A549 (cell line): Measurements from ENCODE around the gene CELF1. TPM values are rescaled to one million over a fixed set of nuclear protein-coding genes. Genes with fewer than 3 reads are reported as not detected.
A peak's percentile ranks its signal among the peaks of the same experiment; 100 is the strongest.

ENCODE experiments used
- ATAC-seq, 2 experiments: fragments of 200-7000 bp in 1 of 2; fragments of >200 bp in 1 of 2; cut with Nextera tagmentation in 1 of 2; cut with Tn5 transposase in 1 of 2; 3 replicates each; pipeline versions ENCODE4 v1.8.0 to v1.9.1; 2018 to 2020; ENCODE audit warnings: mild to moderate bottlenecking in 1 of 2, moderate library complexity in 1 of 2
- CTCF ChIA-PET: fragments of 300-600 bp; sonication (Branson Sonifier 250); formaldehyde crosslinking; extraction: SDS; loops from one replicate; lab custom pipeline; 2021; ENCODE audit warnings: antibody characterized with exemption, inconsistent platforms; lab: Yijun Ruan, JAX
- POLR2A ChIA-PET: fragments of 350-600 bp; formaldehyde crosslinking; extraction: SDS; loops from one replicate; lab custom pipeline; 2021; ENCODE audit warnings: antibody characterized with exemption, inconsistent platforms; lab: Yijun Ruan, JAX
- DNase-seq, 2 experiments: peaks; one replicate each; pipeline versions ENCODE4 v3.0.0 to v3.0.0-alpha.2; 2011 to 2016; ENCODE audit warnings: low read depth in 1 of 2, low spot score in 1 of 2
- FAIRE-seq: peaks from 2 replicates; lab custom pipeline; 2011; peaks lifted over from hg19 to GRCh38; lab: Jason Lieb, UNC
- H3K27ac ChIP-seq, 2 experiments: fragments of >200 bp; sonication (Bioruptor Twin); formaldehyde crosslinking; 3 replicates each; pipeline ENCODE4 v1.5.1; 2016 to 2017
- H3K4me1 ChIP-seq: fragments of >200 bp; sonication (Bioruptor Twin); formaldehyde crosslinking; 3 replicates; pipeline ENCODE4 v1.6.1; 2016
- H3K4me2 ChIP-seq: fragments of >200 bp; sonication (Bioruptor Twin); formaldehyde crosslinking; 3 replicates; pipeline ENCODE4 v1.6.1; 2016
- H3K4me3 ChIP-seq: fragments of >200 bp; sonication (Bioruptor Twin); formaldehyde crosslinking; 3 replicates; pipeline ENCODE4 v1.5.1; 2016
- H3K9me3 ChIP-seq: fragments of >200 bp; sonication (Bioruptor Twin); formaldehyde crosslinking; 3 replicates; pipeline ENCODE4 v1.6.1; 2016
- CBX8 ChIP-seq: fragments of 200-600 bp; sonication (generic); IDR thresholded peaks from 2 replicates; pipeline ENCODE4 v1.6.1; 2016
- CEBPB ChIP-seq, 2 experiments: fragments of >200 bp in 1 of 2; sonication (Bioruptor Twin) in 1 of 2; formaldehyde crosslinking in 1 of 2; IDR thresholded peaks; 2 replicates each; pipeline ENCODE4 v1.6.1; 2012 to 2016
- EP300 ChIP-seq, 2 experiments: fragments of >200 bp; sonication (Bioruptor Twin); formaldehyde crosslinking; IDR thresholded peaks; 2 replicates in 1 of 2; 3 replicates in 1 of 2; pipeline ENCODE4 v1.6.1; 2016 to 2017
- GATA3 ChIP-seq: IDR thresholded peaks from 2 replicates; pipeline ENCODE4 v1.6.1; 2012; ENCODE audit warnings: borderline replicate concordance
- HOXA7 ChIP-seq: fragments of 250-450 bp; sonication (Bioruptor Pico); IDR thresholded peaks from 2 replicates; pipeline ENCODE4 v1.5.0; 2020; ENCODE audit warnings: mild to moderate bottlenecking, moderate library complexity
- KDM5A ChIP-seq: fragments of 200-600 bp; sonication (generic); IDR thresholded peaks from 2 replicates; pipeline ENCODE4 v1.6.1; 2016; ENCODE audit warnings: antibody characterized with exemption, mild to moderate bottlenecking
- MAZ ChIP-seq: fragments of 150-350 bp; IDR thresholded peaks from 2 replicates; pipeline ENCODE4 v1.6.1; 2014; ENCODE audit warnings: antibody characterized with exemption, low read depth, low read length, borderline replicate concordance
- NPAS2 ChIP-seq: fragments of 250-450 bp; sonication (Bioruptor Pico); IDR thresholded peaks from 2 replicates; pipeline ENCODE4 v1.8.0; 2022; ENCODE audit warnings: mild to moderate bottlenecking, moderate library complexity, borderline replicate concordance
- POLR2AphosphoS2 ChIP-seq: conservative IDR thresholded peaks from 2 replicates; pipeline ENCODE4 v1.6.1; 2012; ENCODE audit warnings: low read length, improper control_type of control experiment, inconsistent platforms
- RARB ChIP-seq: fragments of 250-450 bp; sonication (Bioruptor Pico); IDR thresholded peaks from 2 replicates; pipeline ENCODE4 v1.8.0; 2021; ENCODE audit warnings: mild to moderate bottlenecking, moderate library complexity
- TFCP2L1 ChIP-seq: fragments of 250-450 bp; sonication (Bioruptor Pico); IDR thresholded peaks from 2 replicates; pipeline ENCODE4 v1.5.0; 2021; ENCODE audit warnings: mild to moderate bottlenecking
- ZFP36 ChIP-seq: fragments of 450-650 bp; IDR thresholded peaks from 2 replicates; pipeline ENCODE4 v1.6.1; 2014; ENCODE audit warnings: borderline replicate concordance; ENCODE audit not compliant: partially characterized antibody
- WGBS: methylation state at CpG from one replicate; pipeline ENCODE4 v1.1.6; 2017; ENCODE audit errors: missing lambda C conversion rate; 5-methylcytosine and 5-hydroxymethylcytosine counted together
- polyA plus RNA-seq, 4 experiments: library from polyadenylated mRNA; depleted of rRNA in 3 of 4; stranded (reverse); fragments of >200 nt; fragmentation: RNase III in 1 of 4; extraction: RNeasy Plus Mini Kit Qiagen cat#74134 plus additional on column Dnase treatment in 1 of 4; gene quantifications; 2 replicates in 3 of 4; 3 replicates in 1 of 4; pipeline ENCODE4 v1.2.3, GENCODE V29; 2011 to 2017
- TF ChIP-seq, protein P1 (sequence below): IDR thresholded peaks from 2 replicates; pipeline ENCODE4 v1.6.1; 2012; ENCODE audit warnings: low read depth, borderline replicate concordance
- TF ChIP-seq, protein P2 (sequence below): fragments of >200 bp; sonication (Bioruptor Twin); formaldehyde crosslinking; IDR thresholded peaks from 3 replicates; pipeline ENCODE4 v1.6.1; 2016
- TF ChIP-seq, protein P3 (sequence below): IDR thresholded peaks from 2 replicates; pipeline ENCODE4 v1.6.1; 2012
- TF ChIP-seq, protein P4 (sequence below): fragments of 250-450 bp; sonication (Bioruptor Pico); IDR thresholded peaks from 2 replicates; pipeline ENCODE4 v1.5.0; 2021; ENCODE audit warnings: mild to moderate bottlenecking, moderate library complexity, borderline replicate concordance
- TF ChIP-seq, protein P5 (sequence below): IDR thresholded peaks from 2 replicates; pipeline ENCODE4 v1.6.1; 2012

Gene CELF1
- polyA plus RNA-seq, 2 of the 4 experiments (the other 2 are of a cell fraction) = 53.8 to 138 TPM

DNA sequence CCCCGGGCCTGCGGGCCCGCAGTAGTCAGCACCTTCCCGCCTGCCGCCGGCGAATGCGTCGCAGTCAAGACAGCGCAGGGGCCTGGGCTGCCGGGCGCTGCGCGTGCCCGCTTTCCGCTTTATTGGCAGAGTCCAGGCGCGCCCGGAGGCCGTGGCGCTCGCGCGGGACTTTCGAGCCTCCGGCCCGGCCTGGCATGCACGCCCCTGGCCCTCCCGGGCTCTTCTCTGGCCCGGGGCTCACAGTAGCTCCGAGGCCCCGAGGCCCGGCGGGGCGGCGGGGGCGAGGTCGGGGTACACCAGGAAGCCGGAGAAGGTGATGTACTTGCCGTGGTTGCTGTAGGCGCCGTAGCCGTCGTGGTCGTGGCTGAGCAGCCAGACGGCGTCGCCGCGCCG is 36.6 kb upstream of the CELF1 start (continued):
- TF ChIP-seq, protein P1, sequence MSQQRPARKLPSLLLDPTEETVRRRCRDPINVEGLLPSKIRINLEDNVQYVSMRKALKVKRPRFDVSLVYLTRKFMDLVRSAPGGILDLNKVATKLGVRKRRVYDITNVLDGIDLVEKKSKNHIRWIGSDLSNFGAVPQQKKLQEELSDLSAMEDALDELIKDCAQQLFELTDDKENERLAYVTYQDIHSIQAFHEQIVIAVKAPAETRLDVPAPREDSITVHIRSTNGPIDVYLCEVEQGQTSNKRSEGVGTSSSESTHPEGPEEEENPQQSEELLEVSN = no peak
- TF ChIP-seq RARB (no peak), EP300 (IDR thresholded peaks at IDR 0.05) (no peak), CBX8 (no peak)
- TF ChIP-seq, protein P2, sequence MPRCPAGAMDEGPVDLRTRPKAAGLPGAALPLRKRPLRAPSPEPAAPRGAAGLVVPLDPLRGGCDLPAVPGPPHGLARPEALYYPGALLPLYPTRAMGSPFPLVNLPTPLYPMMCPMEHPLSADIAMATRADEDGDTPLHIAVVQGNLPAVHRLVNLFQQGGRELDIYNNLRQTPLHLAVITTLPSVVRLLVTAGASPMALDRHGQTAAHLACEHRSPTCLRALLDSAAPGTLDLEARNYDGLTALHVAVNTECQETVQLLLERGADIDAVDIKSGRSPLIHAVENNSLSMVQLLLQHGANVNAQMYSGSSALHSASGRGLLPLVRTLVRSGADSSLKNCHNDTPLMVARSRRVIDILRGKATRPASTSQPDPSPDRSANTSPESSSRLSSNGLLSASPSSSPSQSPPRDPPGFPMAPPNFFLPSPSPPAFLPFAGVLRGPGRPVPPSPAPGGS = no peak

DNA sequence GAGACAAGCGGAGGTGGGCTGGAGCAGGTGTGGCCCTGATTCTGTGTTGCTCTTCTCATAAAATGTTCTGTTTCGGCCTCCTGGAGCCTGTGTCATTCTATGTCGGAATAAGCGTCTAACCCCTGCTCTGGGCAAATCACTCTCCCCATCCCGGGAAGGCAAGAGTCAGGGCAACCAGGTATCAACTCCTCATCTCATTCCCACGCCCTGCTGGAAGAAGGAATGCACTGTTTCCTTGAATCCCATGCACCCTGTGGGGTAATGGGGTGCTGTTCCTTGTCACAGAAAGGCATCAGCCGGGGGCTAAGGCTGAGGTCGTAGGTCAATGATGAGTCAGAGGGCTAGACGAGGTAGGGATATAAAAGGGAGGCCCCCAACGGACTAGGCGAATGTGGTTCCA is 36.2 kb upstream of the CELF1 start:
- Histone ChIP-seq H3K4me2 (no peak overlapping the region), H3K27ac (no peak overlapping the region), H3K4me3 (no peak overlapping the region), H3K9me3 (no peaks in the 10 kb centered on the region), H3K4me1 (peaks cover 8% of the 10 kb centered on the region; the same call in 1 of the 3 replicates)
- CTCF ChIA-PET = interaction anchor here (1.4 kb wide), 1 partner anchor 10 kb away, joined by 4 read pairs; the partner anchor contains the start of genes KBTBD4 and NDUFS3
- 70% methylated on average over 11 of the region's 11 CpGs for WGBS
- FAIRE-seq = no peak
- TF ChIP-seq POLR2AphosphoS2 = no peak
- TF ChIP-seq, protein P3, sequence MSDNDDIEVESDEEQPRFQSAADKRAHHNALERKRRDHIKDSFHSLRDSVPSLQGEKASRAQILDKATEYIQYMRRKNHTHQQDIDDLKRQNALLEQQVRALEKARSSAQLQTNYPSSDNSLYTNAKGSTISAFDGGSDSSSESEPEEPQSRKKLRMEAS = no peak
- ATAC-seq = no peak
- no peak for DNase-seq
- POLR2A ChIA-PET = no interaction called here

DNA sequence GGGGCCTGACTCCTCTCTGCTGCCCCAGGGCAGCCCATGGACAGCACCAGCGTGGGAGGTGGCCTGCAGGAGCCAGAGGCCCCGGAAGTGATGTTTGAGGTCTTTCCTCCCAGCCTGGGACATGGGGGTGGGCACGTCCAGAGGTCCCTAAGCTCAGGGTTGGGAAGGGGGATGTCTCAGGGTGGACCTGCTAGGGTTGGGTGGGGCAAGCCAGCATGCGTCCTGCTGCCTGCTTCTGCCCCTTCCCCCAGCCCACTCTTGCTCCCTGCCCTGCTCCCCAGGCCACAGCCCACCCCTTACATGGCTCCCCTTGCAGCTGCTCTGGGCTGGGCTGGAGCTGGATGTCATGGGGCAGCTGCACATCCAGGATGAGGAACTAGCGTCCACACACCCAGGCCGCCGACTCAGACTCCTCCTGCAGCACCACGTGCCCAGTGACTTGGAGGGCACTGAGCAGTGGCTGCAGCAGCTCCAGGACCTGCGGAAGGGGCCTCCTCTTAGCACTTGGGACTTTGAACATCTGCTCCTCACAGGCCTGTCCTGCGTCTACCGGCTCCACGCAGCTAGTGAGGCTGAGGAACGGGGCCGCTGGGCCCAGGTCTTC is 34.9 kb upstream of the CELF1 start:
- no peak for DNase-seq
- Histone ChIP-seq H3K4me2 (no peak overlapping the region), H3K9me3 (no peaks in the 10 kb centered on the region), H3K4me3 (no peak overlapping the region), H3K4me1 (no peaks in the 10 kb centered on the region), H3K27ac (no peak overlapping the region)
- ATAC-seq = peak; percentile 17 to 30; a peak in 4 of 6 replicates
- FAIRE-seq = no peak
- 78% methylated on average over 10 of the region's 14 CpGs for WGBS
- CTCF ChIA-PET = interaction anchor here (1.3 to 1.5 kb wide), 4 partner anchors 9 to 36 kb away, joined by 3 to 5 read pairs (median 4); partner anchors contain the start of genes KBTBD4 and NDUFS3
- TF ChIP-seq HOXA7 = no peak
- TF ChIP-seq, protein P4, sequence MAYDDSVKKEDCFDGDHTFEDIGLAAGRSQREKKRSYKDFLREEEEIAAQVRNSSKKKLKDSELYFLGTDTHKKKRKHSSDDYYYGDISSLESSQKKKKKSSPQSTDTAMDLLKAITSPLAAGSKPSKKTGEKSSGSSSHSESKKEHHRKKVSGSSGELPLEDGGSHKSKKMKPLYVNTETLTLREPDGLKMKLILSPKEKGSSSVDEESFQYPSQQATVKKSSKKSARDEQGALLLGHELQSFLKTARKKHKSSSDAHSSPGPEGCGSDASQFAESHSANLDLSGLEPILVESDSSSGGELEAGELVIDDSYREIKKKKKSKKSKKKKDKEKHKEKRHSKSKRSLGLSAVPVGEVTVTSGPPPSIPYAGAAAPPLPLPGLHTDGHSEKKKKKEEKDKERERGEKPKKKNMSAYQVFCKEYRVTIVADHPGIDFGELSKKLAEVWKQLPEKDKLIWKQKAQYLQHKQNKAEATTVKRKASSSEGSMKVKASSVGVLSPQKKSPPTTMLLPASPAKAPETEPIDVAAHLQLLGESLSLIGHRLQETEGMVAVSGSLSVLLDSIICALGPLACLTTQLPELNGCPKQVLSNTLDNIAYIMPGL (CRISPR knock-in tag) = no peak
- TF ChIP-seq, protein P1 = no peak
- no peak for TF ChIP-seq TFCP2L1
- TF ChIP-seq, protein P3 = no peak
- TF ChIP-seq MAZ = no peak
- no peak for TF ChIP-seq GATA3
- no peak for TF ChIP-seq KDM5A
- POLR2A ChIA-PET = interaction anchor here (0.6 kb wide), 1 partner anchor 21 kb away, joined by 5 read pairs; no protein-coding TSS in a partner anchor

DNA sequence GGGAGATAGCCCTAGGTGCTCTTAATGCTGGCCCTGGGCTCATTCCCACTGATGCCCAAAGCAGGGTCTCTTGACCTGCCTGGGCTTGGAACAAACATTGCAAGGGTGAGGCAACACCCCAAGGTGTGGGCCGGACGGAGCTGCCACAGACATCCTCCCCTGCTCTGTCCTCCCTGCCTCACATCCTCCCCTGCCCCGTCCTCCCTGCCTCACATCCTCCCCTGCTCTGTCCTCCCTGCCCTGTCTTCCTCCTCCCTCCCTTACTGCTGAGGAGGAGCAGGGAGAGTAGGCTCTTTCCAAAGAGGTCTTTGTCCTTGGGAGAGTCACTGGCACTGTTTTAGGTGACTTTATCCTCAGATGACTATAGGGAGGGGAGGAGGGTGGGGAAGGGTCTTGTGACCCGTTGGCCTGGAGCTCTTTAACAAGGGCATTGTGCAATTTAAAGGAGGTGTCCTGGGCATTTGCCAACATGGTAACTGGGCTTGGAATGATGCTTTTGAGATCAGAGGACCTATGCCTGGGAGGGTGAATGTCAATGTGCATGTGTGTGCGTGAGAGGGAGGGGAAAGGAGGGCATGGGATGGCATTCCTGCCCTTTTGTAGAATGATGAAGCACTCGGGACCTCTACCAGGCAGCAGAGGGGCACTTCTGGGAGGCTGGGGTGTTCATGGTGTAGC is 34.2 kb upstream of the CELF1 start:
- Histone ChIP-seq H3K27ac (no peak overlapping the region), H3K9me3 (no peaks in the 10 kb centered on the region), H3K4me1 (no peaks in the 10 kb centered on the region), H3K4me3 (no peak overlapping the region), H3K4me2 (no peak overlapping the region)
- POLR2A ChIA-PET = interaction anchor here (1.0 kb wide), 1 partner anchor 22 kb away, joined by 3 read pairs; the partner anchor contains the start of gene PTPMT1
- no peak for FAIRE-seq
- TF ChIP-seq NPAS2 (CRISPR knock-in tag) (no peak), CEBPB (IDR thresholded peaks at IDR 0.05) (peak in 1 of 2 experiments; percentile 26; a peak in 1 of 4 replicates), ZFP36 (no peak)
- TF ChIP-seq, protein P3 = no peak
- TF ChIP-seq, protein P5, sequence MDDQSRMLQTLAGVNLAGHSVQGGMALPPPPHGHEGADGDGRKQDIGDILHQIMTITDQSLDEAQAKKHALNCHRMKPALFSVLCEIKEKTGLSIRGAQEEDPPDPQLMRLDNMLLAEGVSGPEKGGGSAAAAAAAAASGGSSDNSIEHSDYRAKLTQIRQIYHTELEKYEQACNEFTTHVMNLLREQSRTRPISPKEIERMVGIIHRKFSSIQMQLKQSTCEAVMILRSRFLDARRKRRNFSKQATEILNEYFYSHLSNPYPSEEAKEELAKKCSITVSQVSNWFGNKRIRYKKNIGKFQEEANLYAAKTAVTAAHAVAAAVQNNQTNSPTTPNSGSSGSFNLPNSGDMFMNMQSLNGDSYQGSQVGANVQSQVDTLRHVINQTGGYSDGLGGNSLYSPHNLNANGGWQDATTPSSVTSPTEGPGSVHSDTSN = no peak
- peak; percentile 19 to 29; a peak in 4 of 6 replicates for ATAC-seq
- 60% methylated on average over 6 of the region's 6 CpGs for WGBS
- CTCF ChIA-PET = interaction anchor here (0.5 to 1.5 kb wide), 4 partner anchors 13 to 35 kb away, joined by 3 to 5 read pairs (median 4); no protein-coding TSS in a partner anchor
- no peak for DNase-seq
